ENCODE data around the gene RSPH6A. TPM values are rescaled to one million over a fixed set of nuclear protein-coding genes. Genes with fewer than 3 reads are reported as not detected.

RSPH6A gene
- total and polyA plus RNA-seq, 2 experiments from 2014 or later, result not detected

DNA sequence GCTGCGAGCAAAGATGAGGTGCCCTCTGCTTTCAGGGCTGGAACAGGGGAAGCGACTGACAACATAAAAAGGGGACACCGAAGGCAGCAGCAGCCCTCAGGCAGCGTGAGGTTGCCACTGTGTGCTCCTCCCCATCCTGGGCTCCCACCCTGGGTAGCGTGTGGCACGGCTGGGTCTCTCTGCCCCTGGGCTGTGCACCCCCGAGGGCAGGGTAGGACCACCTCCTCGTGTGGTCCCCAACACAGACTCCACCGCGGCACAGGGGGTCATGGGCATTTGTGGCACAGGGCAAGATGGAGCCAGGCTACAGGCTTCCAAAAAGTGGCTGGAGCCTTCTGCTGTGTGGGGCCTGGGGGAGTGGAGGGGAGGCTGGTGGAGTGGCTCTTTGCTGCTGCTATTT is 6.5 kb upstream of the RSPH6A start:
- Histone ChIP-seq H4K20me1 (ENCODE audit: insufficient read depth) (no peaks in the 10 kb centered on the region), H3K4me3 (no peak overlapping the region), H3K27ac (no peak overlapping the region), H2AFZ (no peak overlapping the region), H3K9ac (no peak overlapping the region), H3K36me3 (ENCODE audit: low read depth) (peaks cover 8% of the 10 kb centered on the region; the same call in 1 of the 2 replicates), H3K9me2 (ENCODE audit: insufficient read depth) (no peaks in the 10 kb centered on the region), H3K27me3 (replicated peaks; ENCODE audit: insufficient read depth) (no peaks in the 10 kb centered on the region), H3K9me3 (ENCODE audit: low read depth) (no peaks in the 10 kb centered on the region), H3F3A (ENCODE audit: insufficient read depth) (no peaks in the 10 kb centered on the region), H3K79me2 (ENCODE audit: insufficient read depth) (no peaks in the 10 kb centered on the region), H3K4me1 (ENCODE audit: insufficient read depth) (no peaks in the 10 kb centered on the region), H3K4me2 (ENCODE audit: unreplicated experiment) (no peak overlapping the region)
- TF ChIP-seq EZH2 (IDR thresholded peaks at IDR 0.05; ENCODE audit: insufficient read depth, poor library complexity, severe bottlenecking) (no peak), EZH2phosphoT487 (IDR thresholded peaks at IDR 0.05; ENCODE audit: insufficient read depth, low read depth) (no peak)
- in situ Hi-C loops (cut with MboI), result no loop called here
- 67 to 85% methylated on average over 8 to 10 of the region's 10 CpGs for WGBS, 2 experiments (ENCODE audit: low coverage in 1 of 2, low lambda C conversion rate in 2 of 2, missing lambda C conversion rate in 2 of 2)
- no peak for DNase-seq

DNA sequence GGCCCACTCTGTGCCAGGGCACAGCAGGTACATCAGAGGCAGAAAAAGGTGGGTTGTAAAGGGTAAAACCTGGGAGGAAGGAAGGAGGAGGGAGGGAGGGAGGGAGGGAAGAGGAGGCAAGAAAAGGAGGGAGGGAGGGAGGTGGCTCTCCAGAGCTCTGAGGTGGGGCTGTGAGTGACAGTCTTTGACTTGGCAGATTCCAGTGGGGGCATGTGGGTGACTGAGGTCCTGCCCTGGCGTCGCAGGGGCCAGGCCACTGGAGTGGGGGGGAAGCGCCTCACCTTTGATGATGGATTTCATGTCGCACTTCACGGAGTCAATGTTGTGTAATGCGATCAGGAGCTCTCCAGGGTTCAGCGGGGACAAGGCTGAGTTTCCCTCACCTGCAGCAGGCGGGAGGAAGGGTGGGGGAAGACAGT is 6.0 kb upstream of the RSPH6A start:
- no peaks in the 10 kb centered on the region for H3K79me2 ChIP-seq (ENCODE audit: insufficient read depth)
- H3K27ac ChIP-seq, result no peak overlapping the region
- H3K4me3 ChIP-seq, result no peak overlapping the region
- no peak overlapping the region for H2AFZ ChIP-seq
- H3K9ac ChIP-seq, result no peak overlapping the region
- TF ChIP-seq EZH2 (IDR thresholded peaks at IDR 0.05; ENCODE audit: insufficient read depth, poor library complexity, severe bottlenecking) (no peak), EZH2phosphoT487 (IDR thresholded peaks at IDR 0.05; ENCODE audit: insufficient read depth, low read depth) (no peak)
- H3K27me3 ChIP-seq (replicated peaks; ENCODE audit: insufficient read depth), result no peaks in the 10 kb centered on the region
- no peak overlapping the region for H3K4me2 ChIP-seq (ENCODE audit: unreplicated experiment)
- H4K20me1 ChIP-seq (ENCODE audit: insufficient read depth), result no peaks in the 10 kb centered on the region
- peaks cover 8% of the 10 kb centered on the region; the same call in 1 of the 2 replicates for H3K36me3 ChIP-seq (ENCODE audit: low read depth)
- no peaks in the 10 kb centered on the region for H3K4me1 ChIP-seq (ENCODE audit: insufficient read depth)
- no peaks in the 10 kb centered on the region for H3F3A ChIP-seq (ENCODE audit: insufficient read depth)
- 70 to 78% methylated on average over 6 to 8 of the region's 8 CpGs for WGBS, 2 experiments (ENCODE audit: low coverage in 1 of 2, low lambda C conversion rate in 2 of 2, missing lambda C conversion rate in 2 of 2)
- no peak for DNase-seq
- H3K9me2 ChIP-seq (ENCODE audit: insufficient read depth), result no peaks in the 10 kb centered on the region
- H3K9me3 ChIP-seq (ENCODE audit: low read depth), result no peaks in the 10 kb centered on the region
- in situ Hi-C loops (cut with MboI), result no loop called here

DNA sequence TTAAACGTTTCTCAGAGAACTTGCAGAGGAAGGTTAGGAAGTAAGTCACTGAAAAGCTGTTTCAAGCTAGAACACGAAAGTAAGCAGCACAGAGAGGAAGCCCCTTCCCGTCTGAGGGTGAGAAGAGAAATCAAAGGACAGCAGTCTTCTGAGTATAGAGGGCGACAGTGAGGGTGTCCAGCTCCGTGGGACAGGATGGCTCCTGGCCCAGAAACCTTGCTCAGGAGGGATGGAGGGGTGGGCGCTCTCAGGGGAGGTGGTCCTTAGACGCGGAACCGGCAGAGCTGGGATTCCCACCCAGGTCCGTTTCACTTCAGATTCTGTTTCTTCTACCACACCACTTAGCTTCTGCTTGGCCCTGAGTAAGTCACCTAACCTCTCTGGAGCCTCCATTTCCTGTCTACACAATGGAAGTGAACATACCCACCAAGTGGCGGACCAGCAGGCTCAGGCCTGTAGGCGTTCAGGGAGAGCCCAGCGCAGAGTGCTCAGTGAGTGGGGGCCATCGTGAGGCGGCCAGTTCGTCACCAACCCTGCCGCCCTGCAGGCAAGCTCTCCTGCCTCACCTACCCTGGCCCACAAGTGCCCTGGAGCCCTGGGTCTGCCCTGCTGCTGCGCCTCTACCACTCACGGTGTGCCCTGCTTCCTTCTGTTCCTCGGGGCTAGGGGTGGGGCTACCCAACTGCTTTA is 5.5 kb upstream of the RSPH6A start:
- Histone ChIP-seq H3K4me3 (no peak overlapping the region), H3K9ac (no peak overlapping the region), H2AFZ (no peak overlapping the region), H3K36me3 (ENCODE audit: low read depth) (peaks cover 8% of the 10 kb centered on the region; the same call in 1 of the 2 replicates), H3F3A (ENCODE audit: insufficient read depth) (no peaks in the 10 kb centered on the region), H3K4me2 (ENCODE audit: unreplicated experiment) (no peak overlapping the region), H3K9me2 (ENCODE audit: insufficient read depth) (no peaks in the 10 kb centered on the region), H4K20me1 (ENCODE audit: insufficient read depth) (no peaks in the 10 kb centered on the region), H3K27ac (no peak overlapping the region), H3K79me2 (ENCODE audit: insufficient read depth) (no peaks in the 10 kb centered on the region), H3K4me1 (ENCODE audit: insufficient read depth) (no peaks in the 10 kb centered on the region), H3K9me3 (ENCODE audit: low read depth) (no peaks in the 10 kb centered on the region), H3K27me3 (replicated peaks; ENCODE audit: insufficient read depth) (no peaks in the 10 kb centered on the region)
- WGBS, 2 experiments (ENCODE audit: low coverage in 1 of 2, low lambda C conversion rate in 2 of 2, missing lambda C conversion rate in 2 of 2), result 70 to 80% methylated on average over 19 to 20 of the region's 20 CpGs
- no peak for DNase-seq
- TF ChIP-seq EZH2 (IDR thresholded peaks at IDR 0.05; ENCODE audit: insufficient read depth, poor library complexity, severe bottlenecking), result no peak
- in situ Hi-C loops (cut with MboI), result no loop called here

DNA sequence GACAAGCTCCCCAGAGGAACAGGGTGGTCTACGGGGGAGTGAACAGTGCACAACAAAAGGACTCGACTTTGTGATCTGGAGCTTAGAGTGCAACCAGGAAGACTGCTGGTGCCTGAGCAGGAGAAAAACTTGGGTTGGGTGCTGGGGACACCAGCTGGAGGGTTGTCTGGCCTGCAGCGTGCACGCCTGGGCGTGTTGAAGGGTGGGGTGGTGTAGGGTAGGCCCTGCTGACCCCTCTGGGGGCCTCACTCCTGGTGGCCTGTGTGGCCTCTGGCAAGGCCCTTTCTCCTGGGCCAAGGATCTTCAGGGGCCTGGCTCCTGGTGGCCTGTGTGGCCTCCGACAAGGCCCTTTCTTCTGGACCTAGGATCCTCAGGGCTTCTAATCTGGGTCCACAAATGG is 4.7 kb upstream of the RSPH6A start:
- 85 to 87% methylated on average over 6 of the region's 6 CpGs for WGBS, 2 experiments (ENCODE audit: low coverage in 1 of 2, low lambda C conversion rate in 2 of 2, missing lambda C conversion rate in 2 of 2)
- no peaks in the 10 kb centered on the region for H3K79me2 ChIP-seq (ENCODE audit: insufficient read depth)
- peaks cover 3% of the 10 kb centered on the region; the same call in 1 of the 2 replicates for H3K36me3 ChIP-seq (ENCODE audit: low read depth)
- H3K27ac ChIP-seq, result no peak overlapping the region
- no peak for TF ChIP-seq EZH2 (IDR thresholded peaks at IDR 0.05; ENCODE audit: insufficient read depth, poor library complexity, severe bottlenecking)
- TF ChIP-seq EZH2phosphoT487 (IDR thresholded peaks at IDR 0.05; ENCODE audit: insufficient read depth, low read depth), result no peak
- no peak overlapping the region for H3K4me3 ChIP-seq
- H3K9me3 ChIP-seq (ENCODE audit: low read depth), result no peaks in the 10 kb centered on the region
- H3K27me3 ChIP-seq (replicated peaks; ENCODE audit: insufficient read depth), result no peaks in the 10 kb centered on the region
- no peaks in the 10 kb centered on the region for H4K20me1 ChIP-seq (ENCODE audit: insufficient read depth)
- no peak for DNase-seq
- no peaks in the 10 kb centered on the region for H3K9me2 ChIP-seq (ENCODE audit: insufficient read depth)
- no peak overlapping the region for H3K4me2 ChIP-seq (ENCODE audit: unreplicated experiment)
- in situ Hi-C loops (cut with MboI), result no loop called here
- H2AFZ ChIP-seq, result no peak overlapping the region
- H3K4me1 ChIP-seq (ENCODE audit: insufficient read depth), result no peaks in the 10 kb centered on the region
- H3F3A ChIP-seq (ENCODE audit: insufficient read depth), result no peaks in the 10 kb centered on the region
- H3K9ac ChIP-seq, result no peak overlapping the region

All from GM23248 (cell line).